GM23248 (cell line): ENCODE data around the gene TES.

Experiments
- EZH2 ChIP-seq: fragments of 200-600 bp; sonication (generic); IDR thresholded peaks from 2 replicates; pipeline ENCODE4 v1.6.1; 2018; ENCODE audit warnings: antibody characterized with exemption, mild to moderate bottlenecking; ENCODE audit not compliant: insufficient read depth, poor library complexity, severe bottlenecking
- EZH2phosphoT487 ChIP-seq: fragments of 200-600 bp; sonication (generic); IDR thresholded peaks from 2 replicates; pipeline ENCODE4 v1.6.1; 2018; ENCODE audit warnings: antibody characterized with exemption, moderate library complexity, mild to moderate bottlenecking, low read depth; ENCODE audit not compliant: insufficient read depth

- TF ChIP-seq EZH2 (no peak), EZH2phosphoT487 (no peak)
Observed at GRCh38 chr7:116225860-116226259, 15.5 kb downstream of the TES start.
